H54 (cell line): ENCODE results near the gene CASP7.

Source experiments
- DNase-seq: peaks from one replicate; pipeline ENCODE4 v3.0.0; 2011; ENCODE audit warnings: low spot score, mixed read lengths; ENCODE audit not compliant: insufficient read length
- FAIRE-seq: peaks from 3 replicates; lab custom pipeline; 2011; peaks lifted over from hg19 to GRCh38; lab: Jason Lieb, UNC
- POLR2A ChIP-seq: IDR thresholded peaks from 2 replicates; pipeline ENCODE4 v1.6.1; 2011; ENCODE audit warnings: low read depth, mild to moderate bottlenecking, low read length

The CASP7 gene

GRCh38 chr10:113686028-113686427 lies 6.3 kb downstream of the CASP7 start:
- no peak for FAIRE-seq
- no peak for DNase-seq
- no peak for TF ChIP-seq POLR2A

GRCh38 chr10:113687037-113687436 lies 7.3 kb downstream of the CASP7 start:
- DNase-seq (no peak), FAIRE-seq (no peak)
- TF ChIP-seq POLR2A = no peak

- no peak for DNase-seq
- no peak for TF ChIP-seq POLR2A
- no peak for FAIRE-seq
Measured at GRCh38 chr10:113689057-113689456, 9.3 kb downstream of the CASP7 start.

- no peak for TF ChIP-seq POLR2A
Measured at GRCh38 chr10:113689574-113689973, 9.9 kb downstream of the CASP7 start.

DNA sequence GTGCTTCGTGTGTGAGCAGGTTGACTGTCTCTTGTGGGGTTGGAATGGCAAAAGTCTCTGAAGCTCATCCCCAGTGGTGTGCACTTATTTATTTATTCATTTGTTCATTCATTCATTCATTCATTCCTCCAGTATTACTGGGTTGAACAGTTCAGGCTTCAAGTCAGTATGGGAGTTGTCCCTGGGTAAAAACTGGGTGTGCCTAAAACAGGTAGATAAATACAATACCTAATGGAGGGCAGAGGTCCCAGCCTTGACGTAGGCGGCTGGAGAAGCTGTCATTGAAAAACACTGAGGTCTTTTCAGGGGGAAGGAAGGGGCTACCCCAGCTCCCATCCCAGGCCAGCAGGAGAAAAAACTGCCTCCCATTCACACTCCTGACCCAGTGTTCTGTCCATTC lies 11.0 kb downstream of the CASP7 start:
- no peak for TF ChIP-seq POLR2A
- DNase-seq (no peak), FAIRE-seq (no peak)

More at GRCh38 chr10:113689574-113689973, 9.9 kb downstream of the CASP7 start:
- FAIRE-seq (no peak), DNase-seq (no peak)

- DNase-seq (no peak), FAIRE-seq (no peak)
- TF ChIP-seq POLR2A = no peak
Measured at GRCh38 chr10:113691381-113691780, 11.7 kb downstream of the CASP7 start.

- FAIRE-seq (no peak), DNase-seq (no peak)
- TF ChIP-seq POLR2A = no peak
Measured at GRCh38 chr10:113692271-113692670, 12.6 kb downstream of the CASP7 start.

- DNase-seq (no peak), FAIRE-seq (no peak)
- TF ChIP-seq POLR2A = no peak
Measured at GRCh38 chr10:113693348-113693747, 13.6 kb downstream of the CASP7 start.

GRCh38 chr10:113695691-113696090 lies 16.0 kb downstream of the CASP7 start:
- no peak for TF ChIP-seq POLR2A
- no peak for FAIRE-seq
- no peak for DNase-seq

GRCh38 chr10:113697595-113697994 lies 17.9 kb downstream of the CASP7 start:
- DNase-seq (no peak), FAIRE-seq (no peak)
- TF ChIP-seq POLR2A = no peak

- TF ChIP-seq POLR2A = no peak
- FAIRE-seq (no peak), DNase-seq (peak; percentile 9)
Measured at GRCh38 chr10:113704637-113705343, 25.1 kb downstream of the CASP7 start.

GRCh38 chr10:113705344-113705652 lies 25.6 kb downstream of the CASP7 start:
- DNase-seq (no peak), FAIRE-seq (no peak)
- no peak for TF ChIP-seq POLR2A

DNA sequence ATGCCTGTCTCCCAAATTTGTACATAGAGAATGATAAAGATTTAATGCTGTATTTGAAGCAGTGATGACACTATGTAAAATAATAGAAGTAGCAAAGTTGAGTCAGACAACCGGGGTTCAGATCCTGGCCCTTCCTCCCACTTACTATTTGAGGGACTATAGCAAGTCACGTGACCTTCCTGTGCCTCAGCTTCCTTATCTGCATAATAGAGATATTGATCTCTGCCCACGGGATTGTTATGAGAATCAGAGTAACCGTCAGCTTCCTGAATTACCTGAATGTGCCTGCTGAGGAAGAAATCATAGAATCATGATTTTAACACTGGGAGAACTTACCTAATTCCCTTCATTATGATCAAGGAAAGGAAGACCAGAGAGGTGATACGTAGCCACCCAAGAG lies 26.9 kb downstream of the CASP7 start:
- TF ChIP-seq POLR2A = no peak
- DNase-seq = no peak
- no peak for FAIRE-seq

DNA sequence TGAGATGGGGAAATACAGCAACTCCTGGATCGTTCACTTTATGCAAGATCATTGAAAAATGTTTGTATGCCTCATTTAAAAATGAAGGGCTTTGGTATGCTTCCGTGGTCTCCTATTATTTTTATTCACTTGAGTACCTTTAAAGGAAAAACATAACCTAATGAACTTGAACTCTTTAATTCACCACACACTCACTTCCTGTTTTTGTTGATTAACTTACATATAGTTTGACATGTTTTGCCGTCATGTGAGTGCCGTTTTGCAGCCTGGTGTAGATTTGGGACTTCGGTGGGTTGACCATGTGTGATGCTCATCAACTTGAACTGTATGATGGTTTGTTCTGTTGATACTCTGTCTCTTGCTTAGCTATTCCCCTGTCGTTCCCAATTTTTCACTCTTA lies 28.9 kb downstream of the CASP7 start:
- TF ChIP-seq POLR2A = no peak
- DNase-seq (no peak), FAIRE-seq (no peak)

DNA sequence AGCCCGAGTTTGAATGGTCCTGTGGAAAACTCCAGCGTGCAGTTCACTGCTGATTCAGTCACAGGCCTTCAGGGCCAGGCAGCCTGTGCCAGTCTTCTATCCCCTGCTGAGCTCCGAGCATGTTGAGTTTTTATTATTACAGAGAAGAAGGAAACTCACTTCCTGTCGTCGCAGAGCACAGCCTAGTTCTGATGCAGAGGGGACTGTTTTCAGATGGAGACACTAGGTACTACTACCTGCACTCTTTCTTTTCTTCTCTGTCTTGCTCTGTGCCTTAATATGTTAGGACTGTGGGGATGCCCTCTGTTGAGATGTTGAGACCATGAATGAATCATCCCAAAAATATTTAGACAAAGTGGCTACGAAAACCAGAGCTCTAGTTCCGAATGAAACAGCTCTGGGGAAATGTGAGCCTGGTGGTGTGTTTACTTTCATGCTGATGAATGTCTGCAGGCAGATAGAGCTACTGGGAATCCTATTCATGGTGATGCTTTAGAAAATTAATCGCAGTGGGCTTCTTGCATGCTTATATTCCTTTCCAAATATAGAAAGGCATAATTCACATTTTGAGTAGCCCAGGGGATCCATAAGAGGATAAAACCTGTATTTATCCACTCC lies 29.6 kb downstream of the CASP7 start:
- TF ChIP-seq POLR2A = no peak
- DNase-seq (peak; percentile 42), FAIRE-seq (no peak)

- no peak for DNase-seq
- no peak for FAIRE-seq
- TF ChIP-seq POLR2A = no peak
Measured at GRCh38 chr10:113711142-113711541, 31.4 kb downstream of the CASP7 start.
